LNCaP clone FGC (cell line): ENCODE measurements around the gene SLC1A3.

Source experiments
- DNase-seq: peaks from one replicate; pipeline ENCODE4 v3.0.0-alpha.2; 2011; ENCODE audit warnings: low read depth
- H3K4me3 ChIP-seq: 2 replicates; pipeline ENCODE4 v1.5.1; 2011; ENCODE audit warnings: mild to moderate bottlenecking, low read depth, low read length, control low read depth
- TF ChIP-seq, protein P1 (sequence below): IDR thresholded peaks from 2 replicates; pipeline ENCODE4 v1.5.1; 2012; ENCODE audit warnings: mild to moderate bottlenecking; ENCODE audit not compliant: control insufficient read depth, insufficient read depth; ENCODE audit errors: extremely low read depth

SLC1A3 gene

GRCh38 chr5:36690041-36690961 is 83.9 kb downstream of the SLC1A3 start:
- peak overlapping the region; percentile 26 for H3K4me3 ChIP-seq
- DNase-seq = no peak
- TF ChIP-seq, protein P1, sequence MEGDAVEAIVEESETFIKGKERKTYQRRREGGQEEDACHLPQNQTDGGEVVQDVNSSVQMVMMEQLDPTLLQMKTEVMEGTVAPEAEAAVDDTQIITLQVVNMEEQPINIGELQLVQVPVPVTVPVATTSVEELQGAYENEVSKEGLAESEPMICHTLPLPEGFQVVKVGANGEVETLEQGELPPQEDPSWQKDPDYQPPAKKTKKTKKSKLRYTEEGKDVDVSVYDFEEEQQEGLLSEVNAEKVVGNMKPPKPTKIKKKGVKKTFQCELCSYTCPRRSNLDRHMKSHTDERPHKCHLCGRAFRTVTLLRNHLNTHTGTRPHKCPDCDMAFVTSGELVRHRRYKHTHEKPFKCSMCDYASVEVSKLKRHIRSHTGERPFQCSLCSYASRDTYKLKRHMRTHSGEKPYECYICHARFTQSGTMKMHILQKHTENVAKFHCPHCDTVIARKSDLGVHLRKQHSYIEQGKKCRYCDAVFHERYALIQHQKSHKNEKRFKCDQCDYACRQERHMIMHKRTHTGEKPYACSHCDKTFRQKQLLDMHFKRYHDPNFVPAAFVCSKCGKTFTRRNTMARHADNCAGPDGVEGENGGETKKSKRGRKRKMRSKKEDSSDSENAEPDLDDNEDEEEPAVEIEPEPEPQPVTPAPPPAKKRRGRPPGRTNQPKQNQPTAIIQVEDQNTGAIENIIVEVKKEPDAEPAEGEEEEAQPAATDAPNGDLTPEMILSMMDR = peak; percentile 65

GRCh38 chr5:36691226-36691625 is 84.8 kb downstream of the SLC1A3 start:
- TF ChIP-seq, protein P1 = no peak
- no peak overlapping the region for H3K4me3 ChIP-seq
- no peak for DNase-seq

GRCh38 chr5:36691696-36692371 is 85.4 kb downstream of the SLC1A3 start:
- H3K4me3 ChIP-seq = no peak overlapping the region
- no peak for DNase-seq
- TF ChIP-seq, protein P1 = no peak

GRCh38 chr5:36692791-36693763 is 86.7 kb downstream of the SLC1A3 start:
- peak; percentile 15 for DNase-seq
- H3K4me3 ChIP-seq = no peak overlapping the region
- TF ChIP-seq, protein P1 = peak; percentile 88

DNA sequence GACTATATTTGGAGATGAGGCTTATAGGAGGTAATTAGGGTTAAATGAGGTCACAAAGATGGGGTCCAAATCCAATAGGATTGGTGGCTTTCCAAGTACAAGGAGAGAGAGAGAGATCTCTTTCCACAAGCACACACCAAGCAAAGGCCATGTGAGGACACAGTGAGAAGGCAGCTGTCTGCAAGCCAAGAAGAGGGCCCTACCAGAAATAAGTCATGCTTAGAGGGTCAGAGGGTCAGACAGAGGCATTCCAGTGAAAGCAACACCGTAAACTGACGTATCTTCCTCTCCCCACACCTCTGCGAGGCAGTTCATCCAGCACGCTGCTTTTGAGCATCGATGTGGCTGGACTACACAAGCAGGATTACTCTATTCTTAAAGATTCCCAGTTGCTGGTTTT is 87.9 kb downstream of the SLC1A3 start:
- no peak for DNase-seq

More for the DNA sequence above, 87.9 kb downstream of the SLC1A3 start:
- TF ChIP-seq, protein P1 = no peak
- H3K4me3 ChIP-seq = no peak overlapping the region
